HEK293 (cell line): Measurements from ENCODE around the gene ZNF227.

Source experiments
- CTCF ChIP-seq: fragments of 450-650 bp; formaldehyde crosslinking; IDR thresholded peaks from 2 replicates; pipeline ENCODE4 v1.5.1; 2016; ENCODE audit warnings: missing biosample characterization, missing genetic modification characterization
- KLF10 ChIP-seq: fragments of 450-650 bp; IDR thresholded peaks from 2 replicates; pipeline ENCODE4 v1.5.1; 2018; ENCODE audit warnings: missing biosample characterization, mild to moderate bottlenecking, missing genetic modification characterization
- REST ChIP-seq: fragments of 450-650 bp; formaldehyde crosslinking; IDR thresholded peaks from 2 replicates; pipeline ENCODE4 v1.5.1; 2016; ENCODE audit warnings: missing biosample characterization, missing genetic modification characterization
- ZBTB21 ChIP-seq: fragments of 450-650 bp; formaldehyde crosslinking; IDR thresholded peaks from 2 replicates; pipeline ENCODE4 v1.5.1; 2017; ENCODE audit warnings: missing biosample characterization, missing genetic modification characterization
- ZNF10 ChIP-seq: fragments of 450-650 bp; formaldehyde crosslinking; IDR thresholded peaks from 2 replicates; pipeline ENCODE4 v1.5.1; 2017; ENCODE audit warnings: missing biosample characterization, missing genetic modification characterization
- ZNF121 ChIP-seq: fragments of 450-650 bp; formaldehyde crosslinking; IDR thresholded peaks from 2 replicates; pipeline ENCODE4 v1.5.1; 2016; ENCODE audit warnings: missing biosample characterization, missing genetic modification characterization
- ZNF580 ChIP-seq: fragments of 450-650 bp; formaldehyde crosslinking; IDR thresholded peaks from 2 replicates; pipeline ENCODE4 v1.5.1; 2016; ENCODE audit warnings: missing biosample characterization, missing genetic modification characterization
- ZNF76 ChIP-seq: fragments of 450-650 bp; formaldehyde crosslinking; IDR thresholded peaks from 2 replicates; pipeline ENCODE4; 2016; ENCODE audit warnings: low read depth, missing biosample characterization, missing genetic modification characterization, borderline replicate concordance

- TF ChIP-seq ZNF10 (no peak), CTCF (tag by site-specific recombination) (no peak), REST (no peak), ZNF76 (tag by site-specific recombination) (no peak), ZBTB21 (tag by site-specific recombination) (no peak), KLF10 (no peak), ZNF580 (tag by site-specific recombination) (no peak), ZNF121 (tag by site-specific recombination) (no peak)
Measured at GRCh38 chr19:44190020-44190419, 22.3 kb upstream of the ZNF227 start.
